H9 (cell line): ENCODE measurements around the gene RORB. TPM values are rescaled to one million over a fixed set of nuclear protein-coding genes. Genes with fewer than 3 reads are reported as not detected.

Source experiments
- DNase-seq: peaks from one replicate; pipeline ENCODE4 v3.0.0-alpha.2; 2017
- H2AFZ ChIP-seq: one replicate; pipeline ENCODE4 v1.6.1; 2013; ENCODE audit warnings: mild to moderate bottlenecking, low read length, control low read depth, moderate library complexity
- H2AK5ac ChIP-seq: 2 replicates; pipeline ENCODE4 v1.6.1; 2013; ENCODE audit warnings: low read length, control low read depth, mixed read lengths; ENCODE audit not compliant: insufficient read length
- H2BK120ac ChIP-seq: one replicate; pipeline ENCODE4 v1.6.1; 2013; ENCODE audit warnings: low read depth, mild to moderate bottlenecking, low read length, control low read depth, inconsistent platforms; ENCODE audit not compliant: poor library complexity, severe bottlenecking
- H2BK12ac ChIP-seq: 2 replicates; pipeline ENCODE4 v1.6.1; 2013; ENCODE audit warnings: low read length, control low read depth, mixed read lengths, low read depth; ENCODE audit not compliant: insufficient read length
- H2BK15ac ChIP-seq: 2 replicates; pipeline ENCODE4 v1.6.1; 2013; ENCODE audit warnings: low read depth, low read length, control low read depth
- H2BK20ac ChIP-seq: one replicate; pipeline ENCODE4 v1.6.1; 2013; ENCODE audit warnings: low read depth, mild to moderate bottlenecking, low read length, control low read depth, inconsistent platforms; ENCODE audit not compliant: poor library complexity, severe bottlenecking
- H2BK5ac ChIP-seq: 2 replicates; pipeline ENCODE4 v1.6.1; 2013; ENCODE audit warnings: low read length, control low read depth, mixed read lengths; ENCODE audit not compliant: insufficient read length
- H3K14ac ChIP-seq: 2 replicates; pipeline ENCODE4 v1.6.1; 2013; ENCODE audit warnings: low read length, control low read depth; ENCODE audit not compliant: insufficient read depth
- H3K18ac ChIP-seq: 2 replicates; pipeline ENCODE4 v1.6.1; 2013; ENCODE audit warnings: low read depth, mild to moderate bottlenecking, mixed read lengths, low read length, control low read depth; ENCODE audit not compliant: insufficient read length
- H3K23ac ChIP-seq: 2 replicates; pipeline ENCODE4 v1.6.1; 2013; ENCODE audit warnings: low read length, control low read depth, mixed read lengths, low read depth; ENCODE audit not compliant: insufficient read length
- H3K23me2 ChIP-seq: 2 replicates; pipeline ENCODE4 v1.6.1; 2013; ENCODE audit warnings: low read depth, mild to moderate bottlenecking, mixed read lengths, low read length, control low read depth; ENCODE audit not compliant: insufficient read length, poor library complexity, severe bottlenecking
- H3K27ac ChIP-seq: 2 replicates; pipeline ENCODE4 v1.5.1; 2013; ENCODE audit warnings: low read length, control low read depth, mixed read lengths, low read depth; ENCODE audit not compliant: insufficient read length
- H3K27me3 ChIP-seq: 2 replicates; pipeline ENCODE4 v1.6.1; 2013; ENCODE audit warnings: low read length, control low read depth, inconsistent platforms; ENCODE audit not compliant: insufficient read depth
- H3K4ac ChIP-seq: 2 replicates; pipeline ENCODE4 v1.6.1; 2013; ENCODE audit warnings: low read depth, mild to moderate bottlenecking, control low read depth, inconsistent platforms, low read length, moderate library complexity
- H3K4me1 ChIP-seq: 2 replicates; pipeline ENCODE4 v1.6.1; 2013; ENCODE audit warnings: low read length, control low read depth, inconsistent platforms; ENCODE audit not compliant: insufficient read depth
- H3K4me2 ChIP-seq: 2 replicates; pipeline ENCODE4 v1.6.1; 2013; ENCODE audit warnings: low read length, control low read depth, mixed read lengths; ENCODE audit not compliant: insufficient read length, insufficient read depth
- H3K56ac ChIP-seq: 2 replicates; pipeline ENCODE4 v1.6.1; 2013; ENCODE audit warnings: low read depth, mild to moderate bottlenecking, mixed read lengths, low read length, control low read depth; ENCODE audit not compliant: insufficient read length
- H3K79me1 ChIP-seq: 2 replicates; pipeline ENCODE4 v1.6.1; 2013; ENCODE audit warnings: low read depth, mild to moderate bottlenecking, moderate library complexity, low read length, control low read depth, inconsistent platforms; ENCODE audit not compliant: insufficient read depth, poor library complexity, severe bottlenecking
- H3K79me2 ChIP-seq: 2 replicates; pipeline ENCODE4 v1.6.1; 2013; ENCODE audit warnings: low read length, control low read depth, inconsistent platforms; ENCODE audit not compliant: insufficient read depth
- H3K9ac ChIP-seq: 2 replicates; pipeline ENCODE4 v1.6.1; 2013; ENCODE audit warnings: low read length, control low read depth, mixed read lengths; ENCODE audit not compliant: insufficient read length; ENCODE audit errors: extremely low read depth
- H3K9me3 ChIP-seq: one replicate; pipeline ENCODE4 v1.6.1; 2013; ENCODE audit warnings: low read depth, low read length, inconsistent platforms; ENCODE audit not compliant: control insufficient read depth
- H3T11ph ChIP-seq: one replicate; pipeline ENCODE4 v1.6.1; 2013; ENCODE audit warnings: mild to moderate bottlenecking, low read length, control low read depth, inconsistent platforms
- H4K20me1 ChIP-seq: one replicate; pipeline ENCODE4 v1.6.1; 2013; ENCODE audit not compliant: control insufficient read depth, insufficient read length, insufficient read depth
- H4K5ac ChIP-seq: 2 replicates; pipeline ENCODE4 v1.6.1; 2013; ENCODE audit warnings: low read depth, mild to moderate bottlenecking, mixed read lengths, low read length, control low read depth; ENCODE audit not compliant: insufficient read length
- H4K8ac ChIP-seq: replicated peaks from 2 replicates; pipeline ENCODE4 v1.6.1; 2013; ENCODE audit warnings: low read length, control low read depth, mixed read lengths, low read depth; ENCODE audit not compliant: insufficient read length
- H4K91ac ChIP-seq: 2 replicates; pipeline ENCODE4 v1.6.1; 2013; ENCODE audit warnings: low read depth, mild to moderate bottlenecking, moderate library complexity, mixed read lengths, low read length, control low read depth; ENCODE audit not compliant: insufficient read length
- H3K27ac Mint-ChIP-seq, 3 experiments: 2 replicates in 2 of 3; 3 replicates in 1 of 3; pipeline ENCODE4 v1.8.0; 2020 to 2021; ENCODE audit warnings: mixed read lengths in 3 of 3, mild to moderate bottlenecking in 1 of 3, moderate library complexity in 1 of 3
- H3K27me3 Mint-ChIP-seq: 2 replicates; pipeline ENCODE4 v1.8.0; 2021; ENCODE audit warnings: low read depth, mild to moderate bottlenecking, moderate library complexity, mixed read lengths
- H3K36me3 Mint-ChIP-seq, 3 experiments: 2 replicates in 2 of 3; 3 replicates in 1 of 3; pipeline ENCODE4 v1.8.0; 2020 to 2021; ENCODE audit warnings: low read depth in 3 of 3, mixed read lengths in 3 of 3; ENCODE audit not compliant: insufficient read depth in 1 of 3
- H3K4me1 Mint-ChIP-seq, 2 experiments: 2 replicates each; pipeline ENCODE4 v1.8.0; 2020; ENCODE audit warnings: mixed read lengths in 2 of 2
- H3K4me3 Mint-ChIP-seq, 2 experiments: 2 replicates in 1 of 2; 3 replicates in 1 of 2; pipeline ENCODE4 v1.8.0; 2020 to 2021; ENCODE audit warnings: mild to moderate bottlenecking in 2 of 2, mixed read lengths in 2 of 2, moderate library complexity in 1 of 2
- H3K9me3 Mint-ChIP-seq, 2 experiments: 2 replicates in 1 of 2; 3 replicates in 1 of 2; pipeline ENCODE4 v1.8.0; 2020; ENCODE audit warnings: mild to moderate bottlenecking in 2 of 2, mixed read lengths in 2 of 2, moderate library complexity in 1 of 2
- total RNA-seq: library from RNA; stranded (reverse); gene quantifications from 2 replicates; pipeline ENCODE4 v1.2.1, GENCODE V29; 2021
- TF ChIP-seq, protein P1 (sequence below): fragments of 200-600 bp; sonication (generic); conservative IDR thresholded peaks from 3 replicates; pipeline ENCODE4 v1.8.0; 2021; ENCODE audit warnings: antibody characterized with exemption, mild to moderate bottlenecking

Gene RORB
- total RNA-seq, 1 experiment from 2014 or later: 0.31 TPM

DNA sequence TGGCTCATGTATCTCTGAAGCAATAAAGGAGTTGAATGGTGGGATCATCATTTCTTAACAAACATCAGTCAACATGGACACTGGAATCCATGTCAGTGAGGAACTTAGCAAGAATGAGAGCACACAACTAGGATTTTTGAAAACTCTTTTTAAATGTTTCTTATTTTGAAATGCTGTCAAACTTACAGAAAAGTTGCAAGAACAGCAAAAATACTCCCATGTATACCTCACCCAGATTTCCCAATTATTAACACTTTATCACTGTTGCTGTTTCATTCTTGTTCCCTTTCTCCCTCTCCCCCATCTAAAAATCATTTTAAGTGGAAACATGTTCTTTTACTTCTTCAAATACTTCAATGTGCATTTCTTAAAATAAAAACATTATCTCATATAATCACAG is 65.5 kb downstream of the RORB start:
- Histone ChIP-seq H2BK15ac (no peak overlapping the region), H4K8ac (no peak overlapping the region), H3K79me2 (no peaks in the 10 kb centered on the region), H3K27ac (no peak overlapping the region), H2BK120ac (no peak overlapping the region), H2AFZ (no peak overlapping the region), H2BK12ac (no peak overlapping the region), H3K79me1 (no peaks in the 10 kb centered on the region), H3K23ac (no peak overlapping the region), H3K9me3 (no peaks in the 10 kb centered on the region), H4K5ac (no peak overlapping the region), H3T11ph (no peak overlapping the region), H3K23me2 (no peaks in the 10 kb centered on the region), H3K4ac (no peak overlapping the region), H2BK5ac (no peak overlapping the region), H2BK20ac (no peak overlapping the region), H3K14ac (no peak overlapping the region), H3K56ac (no peak overlapping the region), H2AK5ac (no peak overlapping the region), H3K27me3 (no peaks in the 10 kb centered on the region), H3K4me2 (no peak overlapping the region), H3K18ac (no peak overlapping the region), H4K91ac (no peak overlapping the region), H4K20me1 (no peaks in the 10 kb centered on the region), H3K9ac (no peak overlapping the region), H3K4me1 (no peaks in the 10 kb centered on the region)
- H3K9me3 Mint-ChIP-seq: no peaks in the 10 kb centered on the region
- no peak overlapping the region for H3K4me3 Mint-ChIP-seq
- no peaks in the 10 kb centered on the region for H3K27me3 Mint-ChIP-seq
- no peaks in the 10 kb centered on the region for H3K36me3 Mint-ChIP-seq
- DNase-seq: no peak
- H3K4me1 Mint-ChIP-seq: peaks cover 3 to 8% of the 10 kb centered on the region in 2 experiments
- TF ChIP-seq, protein P1, sequence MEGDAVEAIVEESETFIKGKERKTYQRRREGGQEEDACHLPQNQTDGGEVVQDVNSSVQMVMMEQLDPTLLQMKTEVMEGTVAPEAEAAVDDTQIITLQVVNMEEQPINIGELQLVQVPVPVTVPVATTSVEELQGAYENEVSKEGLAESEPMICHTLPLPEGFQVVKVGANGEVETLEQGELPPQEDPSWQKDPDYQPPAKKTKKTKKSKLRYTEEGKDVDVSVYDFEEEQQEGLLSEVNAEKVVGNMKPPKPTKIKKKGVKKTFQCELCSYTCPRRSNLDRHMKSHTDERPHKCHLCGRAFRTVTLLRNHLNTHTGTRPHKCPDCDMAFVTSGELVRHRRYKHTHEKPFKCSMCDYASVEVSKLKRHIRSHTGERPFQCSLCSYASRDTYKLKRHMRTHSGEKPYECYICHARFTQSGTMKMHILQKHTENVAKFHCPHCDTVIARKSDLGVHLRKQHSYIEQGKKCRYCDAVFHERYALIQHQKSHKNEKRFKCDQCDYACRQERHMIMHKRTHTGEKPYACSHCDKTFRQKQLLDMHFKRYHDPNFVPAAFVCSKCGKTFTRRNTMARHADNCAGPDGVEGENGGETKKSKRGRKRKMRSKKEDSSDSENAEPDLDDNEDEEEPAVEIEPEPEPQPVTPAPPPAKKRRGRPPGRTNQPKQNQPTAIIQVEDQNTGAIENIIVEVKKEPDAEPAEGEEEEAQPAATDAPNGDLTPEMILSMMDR: no peak
- no peak overlapping the region for H3K27ac Mint-ChIP-seq
